Measurements from ENCODE around the gene ITPKA. TPM values are rescaled to one million over a fixed set of nuclear protein-coding genes. Genes with fewer than 3 reads are reported as not detected.
A peak's percentile ranks its signal among the peaks of the same experiment; 100 is the strongest.

ITPKA gene
- total RNA-seq, 3 donors from 2014 or later = 0.20 to 0.47 (median 0.27) TPM

GRCh38 chr15:41545218-41545617 lies 51.5 kb downstream of the ITPKA start:
- H3K36me3 Mint-ChIP-seq (ENCODE audit: insufficient read depth) = peaks cover 2% of the 10 kb centered on the region
- peak overlapping the region; percentile 97 for H3K4me3 Mint-ChIP-seq
- ATAC-seq (no peak), DNase-seq (no peak)
- H3K27me3 Mint-ChIP-seq (ENCODE audit: low read depth) = no peaks in the 10 kb centered on the region
- peaks cover 9% of the 10 kb centered on the region for H3K4me1 Mint-ChIP-seq (ENCODE audit: low read depth)
- H3K9me3 Mint-ChIP-seq = no peaks in the 10 kb centered on the region

- no peaks in the 10 kb centered on the region for H3K9me3 Mint-ChIP-seq
- ATAC-seq = no peak
- peaks cover 9% of the 10 kb centered on the region for H3K4me1 Mint-ChIP-seq (ENCODE audit: low read depth)
- no peaks in the 10 kb centered on the region for H3K36me3 Mint-ChIP-seq (ENCODE audit: insufficient read depth)
- H3K4me3 Mint-ChIP-seq = no peak overlapping the region
- H3K27me3 Mint-ChIP-seq (ENCODE audit: low read depth) = peaks cover 3% of the 10 kb centered on the region
- DNase-seq = no peak
Measured at GRCh38 chr15:41546851-41547786, 53.4 kb downstream of the ITPKA start.

GRCh38 chr15:41550066-41550775 lies 56.5 kb downstream of the ITPKA start:
- Mint-ChIP-seq H3K4me3 (no peak overlapping the region), H3K9me3 (no peaks in the 10 kb centered on the region)
- ATAC-seq = no peak

More at GRCh38 chr15:41550066-41550775, 56.5 kb downstream of the ITPKA start:
- Mint-ChIP-seq H3K27me3 (ENCODE audit: low read depth) (peaks cover 5% of the 10 kb centered on the region), H3K4me1 (ENCODE audit: low read depth) (peaks cover 2% of the 10 kb centered on the region), H3K36me3 (ENCODE audit: insufficient read depth) (no peaks in the 10 kb centered on the region)
- DNase-seq = no peak

Other genes starting within 250 kb of the ITPKA start
- gene OIP5, start 161.3 kb upstream of the ITPKA start, total RNA-seq = 10 to 100 TPM in 1 of 3 donors, 1 to 10 TPM in 2; 8.5 to 10.2 (median 9.5) TPM
- gene NUSAP1, start 161.0 kb upstream of the ITPKA start, total RNA-seq = 10 to 100 TPM; 10.1 to 19.0 (median 18.5) TPM
- gene NDUFAF1, start 91.4 kb upstream of the ITPKA start, total RNA-seq = 10 to 100 TPM; 28.6 to 31.4 (median 29.3) TPM
- 10 to 100 TPM; 28.6 to 38.3 (median 32.6) TPM for gene RTF1, start 76.8 kb upstream of the ITPKA start, total RNA-seq
- gene LTK, start 20.0 kb downstream of the ITPKA start, total RNA-seq = under 1 TPM; 0.11 to 0.24 (median 0.23) TPM
- 10 to 100 TPM; 63.6 to 70.4 (median 66.2) TPM for gene RPAP1, start 50.4 kb downstream of the ITPKA start, total RNA-seq
- gene TYRO3, start 65.3 kb downstream of the ITPKA start, total RNA-seq = 1 to 10 TPM; 2.2 to 2.9 (median 2.3) TPM
- 10 to 100 TPM; 27.9 to 37.3 (median 31.6) TPM for gene MGA, start 166.5 kb downstream of the ITPKA start, total RNA-seq